ENCODE measurements around the gene PLCG2.

The PLCG2 gene

DNA sequence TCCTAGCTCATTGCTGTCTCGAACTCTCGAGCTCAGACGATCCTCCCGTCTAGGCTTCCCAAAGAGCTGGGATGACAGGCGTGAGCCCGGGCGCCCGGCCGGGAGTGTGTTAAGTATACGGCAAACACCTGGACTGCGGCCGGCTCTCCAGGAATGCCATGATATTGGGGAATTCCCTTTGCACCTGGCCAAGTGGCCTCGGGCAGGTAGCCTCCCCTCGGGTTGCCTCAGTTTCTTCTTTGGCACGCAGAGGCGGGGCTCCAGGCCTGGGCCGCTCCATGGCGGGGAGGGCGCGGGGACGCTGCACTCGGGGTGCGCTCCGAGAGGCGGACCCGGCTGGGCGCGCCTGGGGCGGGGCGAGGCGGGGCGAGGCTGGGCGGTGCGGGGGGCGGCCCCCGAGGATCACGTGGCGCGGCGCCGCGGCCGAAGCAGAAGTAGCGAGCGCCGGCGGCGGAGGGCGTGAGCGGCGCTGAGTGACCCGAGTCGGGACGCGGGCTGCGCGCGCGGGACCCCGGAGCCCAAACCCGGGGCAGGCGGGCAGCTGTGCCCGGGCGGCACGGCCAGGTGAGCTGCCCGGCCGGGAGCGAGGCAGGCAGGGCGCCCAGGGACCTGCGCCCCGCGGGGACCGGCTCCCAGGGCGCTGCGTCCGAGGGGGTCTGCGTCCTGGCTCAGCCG lies at the start of gene PLCG2:
TSS of gene PLCG2 (plus strand) at position 431 of the 675 bp plus-strand sequence. CDS start 6,699 bp downstream, outside the sequence.
- peaks cover 58% of the 10 kb centered on the region for H3K27me3 ChIP-seq (ENCODE audit: insufficient read depth, low read length)
- no peaks in the 10 kb centered on the region for H3K79me2 ChIP-seq (ENCODE audit: control insufficient read depth, insufficient read depth, low read length, unreplicated experiment)
- H3K4me1 ChIP-seq (ENCODE audit: control insufficient read depth, insufficient read depth, low read length, unreplicated experiment) = no peaks in the 10 kb centered on the region
- H3K4me3 ChIP-seq (ENCODE audit: low read depth, low read length) = peak within 1 kb of the TSS; percentile 78
- H3K36me3 ChIP-seq (ENCODE audit: insufficient read depth, low read length) = no peaks in the 10 kb centered on the region
- H2AFZ ChIP-seq (ENCODE audit: low read length, unreplicated experiment) = peak within 1 kb of the TSS; percentile 81
- no peak within 1 kb of the TSS for H3K27ac ChIP-seq (ENCODE audit: low read depth, low read length)

GRCh38 chr16:81729451-81729850 lies 49.6 kb upstream of the PLCG2 start:
- no peak overlapping the region for H2AFZ ChIP-seq (ENCODE audit: low read length, unreplicated experiment)
- no peak overlapping the region for H3K27ac ChIP-seq (ENCODE audit: low read depth, low read length)

GRCh38 chr16:81730090-81731051 lies 48.7 kb upstream of the PLCG2 start:
- H3K79me2 ChIP-seq (ENCODE audit: control insufficient read depth, insufficient read depth, low read length, unreplicated experiment) = no peaks in the 10 kb centered on the region
- peak overlapping the region; percentile 67 for H3K4me3 ChIP-seq (ENCODE audit: low read depth, low read length)
- peak overlapping the region; percentile 84 for H2AFZ ChIP-seq (ENCODE audit: low read length, unreplicated experiment)
- H3K27ac ChIP-seq (ENCODE audit: low read depth, low read length) = peak overlapping the region; percentile 48; the same call in 1 of the 2 replicates
- peaks cover 4% of the 10 kb centered on the region for H3K4me1 ChIP-seq (ENCODE audit: control insufficient read depth, insufficient read depth, low read length, unreplicated experiment)
- no peaks in the 10 kb centered on the region for H3K36me3 ChIP-seq (ENCODE audit: insufficient read depth, low read length)
- H3K27me3 ChIP-seq (ENCODE audit: insufficient read depth, low read length) = no peaks in the 10 kb centered on the region

More at GRCh38 chr16:81729451-81729850, 49.6 kb upstream of the PLCG2 start:
- Histone ChIP-seq H3K4me3 (ENCODE audit: low read depth, low read length) (no peak overlapping the region), H3K79me2 (ENCODE audit: control insufficient read depth, insufficient read depth, low read length, unreplicated experiment) (no peaks in the 10 kb centered on the region), H3K36me3 (ENCODE audit: insufficient read depth, low read length) (no peaks in the 10 kb centered on the region), H3K27me3 (ENCODE audit: insufficient read depth, low read length) (no peaks in the 10 kb centered on the region), H3K4me1 (ENCODE audit: control insufficient read depth, insufficient read depth, low read length, unreplicated experiment) (peaks cover 4% of the 10 kb centered on the region)

GRCh38 chr16:81731649-81732048 lies 47.4 kb upstream of the PLCG2 start:
- Histone ChIP-seq H3K36me3 (ENCODE audit: insufficient read depth, low read length) (no peaks in the 10 kb centered on the region), H3K27ac (ENCODE audit: low read depth, low read length) (no peak overlapping the region), H3K79me2 (ENCODE audit: control insufficient read depth, insufficient read depth, low read length, unreplicated experiment) (no peaks in the 10 kb centered on the region), H3K27me3 (ENCODE audit: insufficient read depth, low read length) (no peaks in the 10 kb centered on the region), H2AFZ (ENCODE audit: low read length, unreplicated experiment) (no peak overlapping the region), H3K4me1 (ENCODE audit: control insufficient read depth, insufficient read depth, low read length, unreplicated experiment) (peaks cover 4% of the 10 kb centered on the region), H3K4me3 (ENCODE audit: low read depth, low read length) (no peak overlapping the region)

GRCh38 chr16:81732699-81733098 lies 46.4 kb upstream of the PLCG2 start:
- Histone ChIP-seq H2AFZ (ENCODE audit: low read length, unreplicated experiment) (no peak overlapping the region), H3K27me3 (ENCODE audit: insufficient read depth, low read length) (no peaks in the 10 kb centered on the region), H3K4me3 (ENCODE audit: low read depth, low read length) (no peak overlapping the region), H3K36me3 (ENCODE audit: insufficient read depth, low read length) (no peaks in the 10 kb centered on the region), H3K27ac (ENCODE audit: low read depth, low read length) (no peak overlapping the region), H3K79me2 (ENCODE audit: control insufficient read depth, insufficient read depth, low read length, unreplicated experiment) (no peaks in the 10 kb centered on the region), H3K4me1 (ENCODE audit: control insufficient read depth, insufficient read depth, low read length, unreplicated experiment) (peaks cover 4% of the 10 kb centered on the region)

- Histone ChIP-seq H3K36me3 (ENCODE audit: insufficient read depth, low read length) (no peaks in the 10 kb centered on the region), H3K79me2 (ENCODE audit: control insufficient read depth, insufficient read depth, low read length, unreplicated experiment) (no peaks in the 10 kb centered on the region), H3K4me1 (ENCODE audit: control insufficient read depth, insufficient read depth, low read length, unreplicated experiment) (peaks cover 4% of the 10 kb centered on the region), H3K27ac (ENCODE audit: low read depth, low read length) (no peak overlapping the region), H3K27me3 (ENCODE audit: insufficient read depth, low read length) (no peaks in the 10 kb centered on the region), H3K4me3 (ENCODE audit: low read depth, low read length) (no peak overlapping the region), H2AFZ (ENCODE audit: low read length, unreplicated experiment) (no peak overlapping the region)
Measured at GRCh38 chr16:81733295-81733694, 45.8 kb upstream of the PLCG2 start.

- no peaks in the 10 kb centered on the region for H3K27me3 ChIP-seq (ENCODE audit: insufficient read depth, low read length)
- no peak overlapping the region for H3K27ac ChIP-seq (ENCODE audit: low read depth, low read length)
- H3K36me3 ChIP-seq (ENCODE audit: insufficient read depth, low read length) = no peaks in the 10 kb centered on the region
- peaks cover 4% of the 10 kb centered on the region for H3K4me1 ChIP-seq (ENCODE audit: control insufficient read depth, insufficient read depth, low read length, unreplicated experiment)
- no peaks in the 10 kb centered on the region for H3K79me2 ChIP-seq (ENCODE audit: control insufficient read depth, insufficient read depth, low read length, unreplicated experiment)
- H2AFZ ChIP-seq (ENCODE audit: low read length, unreplicated experiment) = no peak overlapping the region
- H3K4me3 ChIP-seq (ENCODE audit: low read depth, low read length) = no peak overlapping the region
Measured at GRCh38 chr16:81734632-81735434, 44.3 kb upstream of the PLCG2 start.

GRCh38 chr16:81737885-81738536 lies 41.1 kb upstream of the PLCG2 start:
- no peaks in the 10 kb centered on the region for H3K4me1 ChIP-seq (ENCODE audit: control insufficient read depth, insufficient read depth, low read length, unreplicated experiment)
- no peaks in the 10 kb centered on the region for H3K79me2 ChIP-seq (ENCODE audit: control insufficient read depth, insufficient read depth, low read length, unreplicated experiment)
- no peaks in the 10 kb centered on the region for H3K36me3 ChIP-seq (ENCODE audit: insufficient read depth, low read length)
- H3K27me3 ChIP-seq (ENCODE audit: insufficient read depth, low read length) = no peaks in the 10 kb centered on the region
- H3K27ac ChIP-seq (ENCODE audit: low read depth, low read length) = no peak overlapping the region
- peak overlapping the region; percentile 48; the same call in 1 of the 2 replicates for H3K4me3 ChIP-seq (ENCODE audit: low read depth, low read length)
- peak overlapping the region; percentile 52 for H2AFZ ChIP-seq (ENCODE audit: low read length, unreplicated experiment)

- H3K27ac ChIP-seq (ENCODE audit: low read depth, low read length) = no peak overlapping the region
Measured at GRCh38 chr16:81738783-81739496, 40.2 kb upstream of the PLCG2 start.

More at GRCh38 chr16:81738783-81739496, 40.2 kb upstream of the PLCG2 start:
- Histone ChIP-seq H3K4me3 (ENCODE audit: low read depth, low read length) (no peak overlapping the region), H2AFZ (ENCODE audit: low read length, unreplicated experiment) (no peak overlapping the region), H3K27me3 (ENCODE audit: insufficient read depth, low read length) (no peaks in the 10 kb centered on the region), H3K79me2 (ENCODE audit: control insufficient read depth, insufficient read depth, low read length, unreplicated experiment) (no peaks in the 10 kb centered on the region), H3K36me3 (ENCODE audit: insufficient read depth, low read length) (no peaks in the 10 kb centered on the region), H3K4me1 (ENCODE audit: control insufficient read depth, insufficient read depth, low read length, unreplicated experiment) (no peaks in the 10 kb centered on the region)
